ENCODE measurements around the gene RAB6B.
"Not testable (repeated sequence)": the region's sequence is repeated elsewhere in the genome, so short reads cannot be mapped to it uniquely, and the experiment has no call there.

Gene RAB6B

DNA sequence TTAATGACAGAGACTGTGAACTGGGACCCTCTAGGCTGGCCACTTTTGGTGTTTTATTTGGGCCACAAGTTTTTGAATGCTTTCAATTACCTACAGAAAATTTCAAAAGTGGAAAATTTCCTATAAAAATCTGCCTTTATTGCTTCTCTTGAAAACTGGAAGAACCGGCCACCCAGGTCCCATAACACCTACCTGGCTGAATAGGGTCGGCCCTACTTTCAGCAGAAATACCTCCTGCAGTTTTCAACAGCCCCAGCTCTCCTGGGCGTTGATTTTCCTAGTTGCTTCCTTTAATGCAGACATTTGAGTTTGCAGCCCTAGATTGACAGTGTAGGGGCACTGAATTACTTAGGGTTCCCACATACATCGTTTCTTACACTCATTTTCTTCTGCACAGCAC is 90.8 kb downstream of the RAB6B start:
- no peak for DNase-seq

- DNase-seq: no peak
Observed at GRCh38 chr3:133803469-133803868, 92.2 kb downstream of the RAB6B start.

GRCh38 chr3:133799794-133800585 is 95.7 kb downstream of the RAB6B start:
- no peak for DNase-seq

- no peak for DNase-seq
Observed at GRCh38 chr3:133797396-133798105, 98.1 kb downstream of the RAB6B start.

DNA sequence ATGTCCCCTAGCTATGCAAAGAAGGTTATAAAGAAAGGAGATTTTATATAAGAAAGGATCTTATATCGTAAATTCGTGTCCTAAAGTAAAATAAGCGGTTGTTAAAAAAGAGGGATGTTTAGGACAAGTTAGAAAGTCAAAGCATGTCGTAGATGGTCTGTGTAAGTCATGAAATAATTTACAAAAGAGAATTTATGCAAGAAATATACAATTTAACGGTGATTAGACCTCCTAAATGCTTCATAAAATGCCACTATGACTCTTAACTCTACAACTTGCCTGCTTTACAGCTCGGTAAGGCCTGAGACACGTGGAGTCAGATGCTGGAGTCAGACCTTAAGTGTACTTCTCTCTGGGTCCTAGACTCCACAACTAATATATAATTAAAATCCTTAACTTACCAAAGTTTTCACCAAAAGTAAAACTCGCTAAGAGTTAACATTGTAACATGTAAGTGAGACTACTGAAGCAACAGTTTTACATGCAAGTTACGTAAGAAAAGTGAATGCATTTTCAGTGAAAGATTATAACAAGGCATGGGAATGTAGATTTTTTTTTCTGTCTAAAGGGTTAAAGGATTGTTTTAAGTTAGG is 103.4 kb downstream of the RAB6B start:
- no peak for DNase-seq

DNA sequence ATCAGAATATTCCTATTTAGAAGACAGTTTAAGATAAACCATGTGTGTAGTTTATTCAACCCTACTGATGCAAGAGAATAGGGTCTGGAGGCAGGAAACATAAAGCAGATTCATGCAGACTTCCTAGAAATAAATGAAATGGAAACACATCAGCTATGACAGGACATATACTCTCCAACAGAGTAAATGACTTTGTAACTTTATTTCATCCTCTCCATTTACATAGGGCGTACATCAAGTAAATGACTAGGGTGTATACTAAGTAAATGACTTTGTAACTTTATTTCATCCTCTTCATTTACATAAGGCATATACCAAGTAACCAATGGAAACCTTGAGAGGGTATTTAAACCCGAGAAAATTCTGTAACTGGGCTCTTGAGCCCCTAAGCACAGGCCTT is 107.7 kb downstream of the RAB6B start:
- DNase-seq: no peak

DNA sequence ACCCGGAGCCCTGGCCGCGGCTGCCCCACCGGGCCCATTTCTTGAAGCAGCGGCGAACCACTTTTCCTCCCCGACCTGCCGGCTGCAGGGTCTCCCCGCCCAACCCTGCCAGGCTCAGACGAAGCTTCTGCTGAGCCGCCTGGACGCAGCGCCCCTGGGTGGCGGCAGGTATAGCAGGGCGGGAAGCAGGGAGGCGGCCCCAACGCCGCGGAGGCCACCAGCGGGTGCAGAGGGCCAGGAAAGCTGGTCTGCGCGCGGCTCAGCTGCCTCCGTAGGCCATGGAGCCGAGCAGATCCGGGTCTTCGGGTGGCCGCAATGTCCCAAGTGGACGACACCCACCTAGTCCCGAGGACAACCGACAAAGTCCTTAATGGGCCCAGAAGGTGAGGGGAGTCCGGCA is 111.9 kb downstream of the RAB6B start:
- no peak for DNase-seq

DNA sequence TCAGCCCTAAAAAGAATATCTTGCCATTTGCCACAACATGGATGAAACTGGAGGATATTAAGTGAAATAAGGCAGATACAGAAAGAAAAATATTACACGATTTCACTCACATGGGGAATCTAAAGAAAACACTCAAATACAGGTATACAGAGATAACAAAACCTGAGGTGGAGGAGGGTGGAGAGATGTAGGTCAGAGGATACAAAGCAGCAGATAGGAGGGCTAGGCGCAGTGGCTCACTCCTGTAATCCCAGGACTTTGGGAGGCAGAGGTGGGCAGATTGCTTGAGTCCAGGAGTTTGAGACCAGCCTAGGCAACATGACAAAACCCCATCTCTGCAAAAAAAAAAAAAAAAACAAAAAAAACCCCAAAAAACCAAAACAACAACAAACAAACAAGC is 113.2 kb downstream of the RAB6B start:
- no peak for DNase-seq

DNA sequence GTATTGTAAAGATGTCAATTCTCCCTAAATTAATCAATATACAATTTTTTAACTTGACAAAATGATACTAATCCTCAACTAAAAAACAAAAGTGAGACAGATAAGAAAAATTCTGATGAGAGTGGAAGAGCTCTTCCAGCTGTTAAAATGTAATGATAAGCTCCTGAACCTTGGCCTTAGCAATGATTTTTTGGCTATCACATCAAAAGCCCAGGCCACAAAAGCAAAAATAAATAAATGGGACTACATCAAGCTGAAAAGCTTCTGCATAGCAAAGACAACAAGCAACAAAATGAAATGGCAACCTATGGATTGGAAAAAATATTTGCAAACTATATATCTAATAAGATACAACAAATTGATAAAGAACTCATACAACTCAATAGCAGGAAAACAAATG is 114.1 kb downstream of the RAB6B start:
- no peak for DNase-seq

- not testable (repeated sequence) for DNase-seq
Observed at GRCh38 chr3:133780756-133781155, 114.9 kb downstream of the RAB6B start.

- DNase-seq: no peak
Observed at GRCh38 chr3:133779626-133780203, 116.0 kb downstream of the RAB6B start.

DNA sequence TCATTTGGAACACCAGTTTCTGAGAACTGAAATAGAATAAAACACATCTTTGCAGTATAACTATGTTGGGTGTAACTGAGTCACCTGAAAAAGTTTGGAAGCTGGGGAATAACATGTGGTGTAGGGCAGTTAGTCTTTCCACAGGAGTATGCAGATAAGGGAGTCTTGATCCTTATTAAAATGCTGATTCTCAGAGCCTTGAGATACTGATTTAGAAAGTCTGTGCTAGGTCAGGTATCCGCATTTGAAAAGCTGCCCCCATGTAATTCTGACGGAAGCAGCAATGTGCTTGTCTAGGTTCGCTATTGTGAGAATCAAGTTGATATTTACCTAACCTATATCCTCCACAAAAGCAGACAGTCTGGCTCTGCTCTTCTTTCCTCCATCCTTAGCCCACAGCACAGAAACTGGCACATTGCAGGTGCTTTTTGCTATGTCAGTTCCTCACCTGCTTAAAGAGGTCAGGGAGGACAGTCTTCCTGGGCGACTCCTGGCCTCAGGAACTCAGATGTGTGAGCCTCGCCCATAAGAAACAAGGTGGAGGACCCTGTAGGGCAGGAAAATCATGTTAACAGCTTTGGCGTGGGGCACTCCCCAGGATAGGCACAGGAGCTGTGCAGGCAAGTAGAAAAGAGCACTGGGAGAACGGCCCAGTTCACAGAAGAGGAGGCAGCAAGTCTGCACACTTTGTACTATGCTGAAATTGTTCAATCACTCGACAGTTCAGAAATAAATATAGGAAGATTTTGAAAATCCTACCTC is 117.7 kb downstream of the RAB6B start:
- DNase-seq: no peak

- no peak for DNase-seq
Observed at GRCh38 chr3:133776794-133777438, 118.8 kb downstream of the RAB6B start.

- no peak for DNase-seq
Observed at GRCh38 chr3:133775835-133776234, 119.8 kb downstream of the RAB6B start.

DNA sequence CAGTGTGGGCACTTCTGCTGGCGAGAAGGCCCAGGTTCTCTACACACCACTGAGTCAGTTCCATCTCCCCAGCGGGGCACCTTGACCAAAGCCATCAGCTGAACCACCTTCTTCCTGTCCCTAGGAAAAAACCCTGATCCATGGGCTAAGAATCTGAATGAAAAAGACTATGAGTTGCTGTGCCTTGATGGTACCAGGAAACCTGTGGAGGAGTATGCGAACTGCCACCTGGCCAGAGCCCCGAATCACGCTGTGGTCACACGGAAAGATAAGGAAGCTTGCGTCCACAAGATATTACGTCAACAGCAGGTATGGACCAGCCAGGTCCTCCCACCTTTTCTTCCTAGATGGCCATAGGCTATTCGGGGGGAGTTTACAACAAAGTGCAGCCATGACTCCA is 120.4 kb downstream of the RAB6B start:
- DNase-seq: no peak

All from activated T-cell treated with anti-CD3 and anti-CD28 coated beads, Interleukin-2, amount 50 U/mL, for 48 hours (primary cell).